ENCODE measurements around the gene NOC4L.

DNA sequence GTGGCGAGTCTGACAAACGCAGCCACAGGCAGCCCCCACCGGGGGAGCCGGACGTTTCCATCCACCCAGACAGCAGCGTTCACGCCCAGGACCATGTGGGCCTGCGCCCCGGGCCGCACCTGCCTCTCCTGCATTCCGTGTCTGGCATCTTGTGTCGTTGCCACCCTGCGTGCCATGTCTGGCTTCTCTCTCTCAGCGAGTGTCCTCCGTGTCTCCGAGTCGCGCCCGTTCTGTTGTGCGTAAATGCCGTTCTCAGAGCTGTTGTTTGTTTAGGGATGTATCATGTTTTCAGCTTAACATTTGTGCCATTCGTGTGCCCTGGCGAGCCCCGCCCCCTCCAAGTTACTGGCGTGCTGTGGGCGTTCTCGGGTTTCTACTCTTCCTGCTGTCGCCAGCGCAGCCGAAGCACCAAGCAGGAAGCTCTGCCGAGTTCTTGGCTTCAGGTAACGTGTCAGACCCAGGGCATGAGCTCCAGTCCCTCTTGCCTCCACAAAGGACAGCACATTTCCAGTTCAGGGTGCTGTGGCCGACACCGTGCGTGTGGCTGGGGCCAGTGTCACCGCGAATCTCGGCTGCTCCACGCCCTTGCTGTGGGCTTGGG is 34.6 kb downstream of the NOC4L start:
- TF ChIP-seq POLR2A (IDR thresholded peaks at IDR 0.05; ENCODE audit: low read depth, low read length) (no peak), EZH2 (IDR thresholded peaks at IDR 0.05; ENCODE audit: borderline replicate concordance, low read depth, low read length, severe bottlenecking) (no peak), GATA2 (IDR thresholded peaks at IDR 0.05; ENCODE audit: insufficient read depth, insufficient read length, low read depth, low read length) (no peak), POLR2AphosphoS5 (IDR thresholded peaks at IDR 0.05; ENCODE audit: insufficient read depth, low read depth, low read length) (no peak), MYC (IDR thresholded peaks at IDR 0.05; ENCODE audit: low read depth, low read length) (no peak)
- TF ChIP-seq, protein P1, sequence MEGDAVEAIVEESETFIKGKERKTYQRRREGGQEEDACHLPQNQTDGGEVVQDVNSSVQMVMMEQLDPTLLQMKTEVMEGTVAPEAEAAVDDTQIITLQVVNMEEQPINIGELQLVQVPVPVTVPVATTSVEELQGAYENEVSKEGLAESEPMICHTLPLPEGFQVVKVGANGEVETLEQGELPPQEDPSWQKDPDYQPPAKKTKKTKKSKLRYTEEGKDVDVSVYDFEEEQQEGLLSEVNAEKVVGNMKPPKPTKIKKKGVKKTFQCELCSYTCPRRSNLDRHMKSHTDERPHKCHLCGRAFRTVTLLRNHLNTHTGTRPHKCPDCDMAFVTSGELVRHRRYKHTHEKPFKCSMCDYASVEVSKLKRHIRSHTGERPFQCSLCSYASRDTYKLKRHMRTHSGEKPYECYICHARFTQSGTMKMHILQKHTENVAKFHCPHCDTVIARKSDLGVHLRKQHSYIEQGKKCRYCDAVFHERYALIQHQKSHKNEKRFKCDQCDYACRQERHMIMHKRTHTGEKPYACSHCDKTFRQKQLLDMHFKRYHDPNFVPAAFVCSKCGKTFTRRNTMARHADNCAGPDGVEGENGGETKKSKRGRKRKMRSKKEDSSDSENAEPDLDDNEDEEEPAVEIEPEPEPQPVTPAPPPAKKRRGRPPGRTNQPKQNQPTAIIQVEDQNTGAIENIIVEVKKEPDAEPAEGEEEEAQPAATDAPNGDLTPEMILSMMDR (IDR thresholded peaks at IDR 0.05; ENCODE audit: extremely low read depth in 1 of 2, insufficient read depth in 1 of 2, low read depth in 1 of 2, low read length in 2 of 2) = no peak
- TF ChIP-seq, protein P2, sequence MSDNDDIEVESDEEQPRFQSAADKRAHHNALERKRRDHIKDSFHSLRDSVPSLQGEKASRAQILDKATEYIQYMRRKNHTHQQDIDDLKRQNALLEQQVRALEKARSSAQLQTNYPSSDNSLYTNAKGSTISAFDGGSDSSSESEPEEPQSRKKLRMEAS (IDR thresholded peaks at IDR 0.05; ENCODE audit: insufficient read depth, insufficient read length) = no peak
